ENCODE data around the gene ACOX3.
"Not testable (repeated sequence)": the region's sequence is repeated elsewhere in the genome, so short reads cannot be mapped to it uniquely, and the experiment has no call there.

Gene ACOX3

DNA sequence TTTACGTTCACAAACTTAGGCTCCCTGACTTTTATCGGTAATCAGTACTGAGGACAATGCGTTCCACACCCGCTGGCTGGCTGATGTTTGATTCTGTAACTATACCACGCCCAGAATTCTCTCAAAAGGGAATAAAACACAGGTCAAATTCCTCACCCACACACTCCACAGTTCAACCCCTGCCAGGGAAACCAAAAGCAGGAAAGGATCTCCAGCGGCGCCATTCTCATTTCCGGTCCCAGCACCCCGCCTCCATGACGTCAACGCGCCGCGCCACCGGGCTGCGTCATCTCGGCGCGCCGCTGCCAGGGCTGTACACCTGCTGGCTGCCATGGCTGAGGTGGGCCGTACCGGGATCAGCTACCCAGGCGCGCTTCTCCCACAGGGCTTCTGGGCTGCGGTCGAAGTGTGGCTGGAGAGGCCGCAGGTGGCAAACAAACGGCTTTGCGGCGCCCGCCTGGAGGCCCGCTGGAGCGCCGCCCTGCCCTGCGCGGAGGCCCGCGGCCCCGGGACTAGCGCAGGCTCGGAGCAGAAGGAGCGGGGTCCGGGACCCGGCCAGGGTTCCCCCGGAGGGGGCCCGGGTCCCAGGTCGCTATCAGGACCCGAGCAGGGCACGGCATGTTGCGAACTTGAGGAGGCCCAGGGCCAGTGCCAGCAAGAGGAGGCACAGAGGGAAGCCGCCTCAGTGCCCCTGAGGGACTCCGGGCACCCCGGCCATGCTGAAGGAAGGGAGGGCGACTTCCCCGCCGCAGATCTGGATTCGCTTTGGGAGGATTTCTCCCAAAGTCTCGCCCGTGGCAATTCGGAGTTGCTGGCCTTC, at the start of gene ACOX3, which contains the start of gene TRMT44:
TSS of gene ACOX3 (minus strand) at position 232 of the 820 bp plus-strand sequence. CDS start 24,202 bp downstream, outside the sequence.
TSS of gene TRMT44 (plus strand) at position 286 of the 820 bp plus-strand sequence. CDS start at position 332, 46 bp downstream.
- peak; percentile 86 for DNase-seq

DNA sequence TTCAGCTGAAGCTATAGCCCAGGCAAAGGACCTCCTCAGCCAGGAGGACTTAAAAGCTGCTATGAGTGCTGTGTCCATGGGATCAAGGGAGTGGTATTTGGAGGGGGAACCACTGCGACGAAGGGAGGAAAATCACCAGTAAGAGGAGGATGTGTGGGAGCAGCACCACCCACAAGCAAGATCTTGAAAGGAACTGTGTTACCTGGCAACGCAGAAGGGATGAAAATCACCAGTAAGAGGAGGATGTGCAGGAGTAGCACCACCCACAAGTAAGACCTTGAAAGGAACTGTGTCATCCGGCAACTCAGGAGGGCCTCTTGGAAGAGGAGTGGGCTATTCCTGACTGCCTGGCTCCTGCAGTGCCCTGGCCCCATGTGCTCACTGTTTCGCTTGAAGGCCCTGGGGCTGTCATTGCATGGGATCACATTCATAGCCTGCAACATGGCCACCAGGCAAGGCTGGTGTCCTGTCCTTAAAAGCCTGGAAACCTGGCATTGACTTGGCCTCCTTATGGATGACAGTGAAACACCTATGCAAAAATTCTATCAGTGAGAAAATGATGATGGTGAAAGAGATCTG, 48.4 kb upstream of the ACOX3 start:
- DNase-seq: no peak

DNA sequence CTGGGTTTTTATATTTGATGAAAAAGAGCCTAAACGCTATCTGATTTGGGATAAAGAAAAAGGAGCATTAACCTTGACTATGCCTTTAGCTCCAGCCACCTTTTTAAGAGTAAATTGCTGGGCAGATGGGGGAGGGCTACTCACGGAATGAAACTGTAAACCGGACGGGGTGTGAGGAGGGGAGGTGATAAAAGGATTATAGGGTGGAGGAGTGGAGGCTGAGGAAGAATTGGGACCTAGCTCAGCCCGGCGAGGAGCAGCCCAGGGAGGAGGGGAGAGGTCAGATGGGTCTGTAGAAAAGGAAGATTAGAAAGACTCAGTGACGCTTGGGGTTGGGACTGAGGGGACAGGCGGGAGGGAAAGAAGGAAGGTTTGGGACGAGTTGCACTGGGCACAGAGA, 46.1 kb upstream of the ACOX3 start:
- DNase-seq: not testable (repeated sequence)

DNA sequence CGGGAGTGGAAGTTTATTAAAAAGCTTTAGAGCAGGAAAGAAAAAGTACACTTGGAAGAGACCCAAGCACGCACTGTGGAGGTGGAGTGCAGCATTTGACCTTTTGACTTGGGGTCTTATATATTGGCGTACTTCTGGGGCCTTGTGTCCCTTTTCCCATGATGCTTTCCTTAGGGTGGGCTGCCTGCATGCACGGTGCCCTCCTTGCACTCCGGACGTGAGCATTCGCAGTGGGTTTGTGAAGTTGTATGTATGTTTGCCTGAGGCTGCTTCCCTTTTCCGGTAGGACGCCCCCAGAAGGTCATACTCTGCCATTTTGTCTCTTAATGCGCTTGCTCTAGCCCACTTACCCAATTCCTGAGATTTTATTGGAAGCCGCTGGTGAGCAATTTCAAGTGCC, 39.7 kb upstream of the ACOX3 start:
- DNase-seq: no peak

DNA sequence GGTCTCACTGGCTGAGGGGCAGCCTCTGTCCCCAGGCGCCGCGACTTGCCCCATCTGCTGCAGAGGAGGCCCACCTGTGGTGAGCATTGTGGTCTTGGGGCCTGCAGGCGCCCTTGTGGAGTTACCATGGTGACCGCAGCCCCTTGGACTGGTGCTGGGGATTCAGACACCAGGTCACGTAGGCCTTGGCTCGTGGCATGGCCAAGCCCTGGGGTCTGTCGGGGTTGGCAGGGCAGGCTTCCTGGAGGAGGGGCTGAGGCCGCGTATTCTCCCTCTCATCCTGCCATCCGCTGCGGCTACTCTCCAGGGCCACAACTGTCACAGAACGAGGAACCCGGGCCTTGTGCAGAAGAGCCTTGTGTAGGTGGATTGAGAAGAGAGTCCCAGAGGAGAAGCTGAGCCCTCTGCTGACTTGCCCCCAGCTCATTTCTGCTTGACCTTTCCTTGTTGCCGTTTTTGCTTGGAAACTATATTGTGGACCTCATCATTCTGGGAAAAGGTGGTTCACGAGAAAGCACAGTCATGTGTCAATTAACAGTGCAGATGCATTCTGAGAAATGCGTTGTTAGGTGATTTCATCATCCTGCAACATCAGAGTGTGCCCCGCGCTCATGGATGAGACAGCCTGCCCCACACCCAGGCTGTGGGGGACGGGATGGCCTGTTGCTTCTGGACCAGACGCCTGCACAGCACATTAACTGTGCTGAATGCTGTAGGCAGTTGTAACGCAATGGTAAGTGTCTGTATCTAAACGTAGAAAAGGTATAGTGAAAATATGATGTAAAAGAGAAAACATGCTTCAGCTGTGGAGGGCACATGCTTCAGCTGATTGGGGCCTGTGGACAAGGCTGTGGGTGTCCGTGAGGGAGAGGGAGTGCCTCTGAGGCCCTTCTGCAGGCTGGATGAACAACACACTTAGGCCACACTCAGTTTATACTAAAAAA, 38.5 kb upstream of the ACOX3 start:
- no peak for DNase-seq

DNA sequence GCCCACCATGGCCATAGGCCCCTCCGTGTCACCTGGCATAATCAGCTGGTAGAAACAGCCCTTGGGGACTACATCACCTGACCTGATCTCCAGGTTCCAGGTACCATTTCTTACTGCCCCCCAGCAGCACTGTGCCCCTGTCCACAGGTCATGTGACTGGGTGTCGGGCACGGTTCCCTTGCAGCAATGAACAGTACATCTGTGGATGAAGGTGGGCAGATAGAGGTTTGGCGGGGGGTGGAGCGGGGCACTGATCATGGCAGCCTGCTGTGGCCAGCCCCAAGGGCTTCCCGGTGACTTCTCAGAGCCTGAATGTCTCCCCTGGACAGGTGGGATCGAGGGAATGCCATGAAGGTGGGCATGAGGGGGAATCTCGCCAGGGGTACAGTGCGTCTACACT, 37.8 kb upstream of the ACOX3 start:
- DNase-seq: no peak

DNA sequence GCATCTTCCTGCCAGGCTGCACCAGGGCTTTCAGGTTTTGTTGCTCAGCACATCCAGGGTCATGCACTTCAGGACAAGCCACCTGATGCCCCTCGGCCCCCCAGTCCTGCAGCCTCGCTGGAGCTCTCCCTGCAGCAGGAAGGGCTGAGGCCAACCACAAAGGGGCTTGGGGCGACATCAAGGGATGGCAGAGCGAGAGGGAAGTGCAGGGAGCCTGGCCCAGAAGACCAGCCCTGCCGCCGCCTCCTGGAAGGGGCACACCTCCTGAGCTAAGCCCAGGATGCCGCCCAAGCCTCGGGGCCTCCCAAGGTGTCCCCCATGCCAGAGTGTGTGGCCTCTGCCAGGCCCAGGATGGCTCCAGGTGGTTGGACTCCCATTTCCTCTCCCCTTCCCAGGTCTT, 37.2 kb upstream of the ACOX3 start:
- DNase-seq: no peak

DNA sequence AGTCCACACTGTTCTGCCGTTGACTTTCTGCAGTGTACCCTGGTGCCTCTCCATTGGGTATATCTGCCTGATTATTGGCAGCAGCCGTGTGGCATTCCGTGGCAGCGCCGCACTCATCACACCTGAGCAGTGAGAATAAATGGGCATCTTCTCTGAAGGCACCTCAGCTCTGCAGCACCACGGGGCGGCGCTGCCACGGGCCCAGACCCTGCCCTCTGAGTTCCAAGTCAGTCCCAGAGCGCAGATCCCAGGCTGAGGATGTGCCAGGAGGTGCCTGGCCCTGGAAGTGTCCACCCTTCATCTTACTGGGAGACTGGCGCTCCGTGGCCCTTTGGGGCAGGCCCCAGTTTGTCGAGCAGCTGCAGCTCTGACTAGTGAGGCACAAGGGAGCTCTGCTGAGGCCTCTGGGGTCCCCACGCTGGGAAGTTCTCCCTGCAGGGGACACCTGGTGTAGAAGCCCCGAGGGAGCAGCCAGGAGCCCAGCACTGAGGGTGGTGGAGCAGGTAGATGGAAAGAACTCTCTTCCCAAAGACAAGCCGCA, 36.6 kb upstream of the ACOX3 start:
- no peak for DNase-seq

DNA sequence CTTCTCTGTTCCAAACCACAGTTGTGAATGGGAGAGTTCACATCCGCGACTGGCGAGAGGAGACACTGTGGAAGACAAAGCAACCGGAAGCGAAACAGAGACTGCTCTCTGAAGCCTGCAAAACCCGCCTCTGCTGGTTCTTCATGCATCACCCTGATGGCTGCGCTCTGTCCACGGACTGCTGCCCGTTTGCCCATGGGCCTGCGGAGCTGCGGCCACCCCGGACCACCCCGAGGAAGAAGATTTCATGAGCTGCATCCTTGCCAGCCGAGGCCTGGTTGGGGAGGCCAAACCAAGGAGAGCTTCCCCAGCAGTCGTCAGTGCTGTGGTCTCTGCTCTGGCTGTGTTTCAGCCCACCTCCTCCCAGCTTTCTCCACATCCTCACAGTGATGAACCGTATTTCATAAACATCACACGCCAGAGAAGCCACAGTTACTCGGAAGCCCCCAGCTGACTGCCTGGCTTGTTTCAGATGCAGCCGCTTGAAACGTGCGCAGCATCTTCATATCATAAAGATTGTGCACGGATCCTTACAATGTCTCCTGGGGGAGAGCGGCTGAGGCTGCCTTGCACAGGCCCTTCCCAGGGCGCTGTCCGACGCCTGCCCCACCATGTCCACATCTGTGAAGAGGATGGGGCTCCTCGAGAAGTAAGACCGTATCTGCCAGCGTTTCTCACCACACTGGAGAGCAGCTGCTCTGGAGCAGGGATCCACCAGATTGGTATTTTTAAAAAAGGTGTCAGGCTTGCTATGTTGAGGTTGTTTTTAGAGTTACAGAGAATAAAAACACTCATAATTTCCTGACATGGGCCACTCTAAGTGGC, 35.4 kb upstream of the ACOX3 start:
- DNase-seq: no peak

DNA sequence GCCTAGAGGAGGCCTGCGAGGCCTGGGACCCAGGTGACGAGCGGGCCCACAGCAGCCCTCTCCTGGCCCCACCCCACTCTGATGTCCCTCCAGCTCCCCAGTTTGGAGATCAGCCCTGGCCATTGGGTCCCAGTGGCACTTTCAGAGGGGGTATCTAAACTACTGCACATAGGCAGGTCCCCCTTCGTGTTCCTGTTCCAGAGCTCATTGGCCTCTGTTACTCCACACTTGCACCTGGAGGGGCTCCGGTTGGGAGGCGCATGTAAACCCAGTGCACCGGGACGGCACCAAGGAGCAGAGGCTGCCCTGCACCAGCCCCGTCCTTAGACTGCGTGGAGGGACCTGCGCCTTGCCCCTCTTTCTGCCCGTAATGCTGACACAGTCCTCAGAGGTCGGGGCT, 34.3 kb upstream of the ACOX3 start:
- DNase-seq: no peak

DNA sequence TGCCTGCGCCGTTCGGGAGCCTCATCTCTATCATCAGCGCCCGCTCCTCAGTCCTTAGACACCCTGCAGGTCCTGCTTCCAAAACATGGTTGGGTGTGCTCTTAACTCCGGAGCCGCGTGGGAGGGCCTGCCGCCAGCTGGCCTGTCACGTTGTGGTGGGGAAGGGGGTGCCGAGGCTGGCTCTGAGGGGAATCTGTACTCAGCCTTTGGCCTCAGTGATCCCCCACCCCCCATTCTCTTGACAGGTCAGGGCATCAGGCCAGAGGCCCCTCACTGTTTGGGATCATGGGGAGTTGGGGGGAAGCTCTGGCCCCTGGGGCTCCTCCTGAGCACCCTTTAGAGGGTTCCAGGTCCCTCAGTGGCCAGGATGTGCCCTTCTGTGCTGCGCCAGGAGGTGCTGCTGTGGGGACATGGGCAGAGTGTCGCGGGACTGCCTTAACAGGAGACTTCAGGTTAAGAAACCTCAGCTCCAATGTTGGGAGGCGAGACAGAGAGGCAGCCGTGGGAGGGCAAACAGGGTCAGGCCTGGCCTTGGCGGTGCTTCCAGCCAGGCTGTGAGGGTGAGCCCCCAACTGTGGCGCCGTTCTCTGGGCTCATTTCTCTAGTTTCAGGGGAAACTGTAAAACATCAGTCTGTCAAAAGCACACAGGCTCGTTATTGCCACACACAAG, 33.5 kb upstream of the ACOX3 start:
- no peak for DNase-seq

DNA sequence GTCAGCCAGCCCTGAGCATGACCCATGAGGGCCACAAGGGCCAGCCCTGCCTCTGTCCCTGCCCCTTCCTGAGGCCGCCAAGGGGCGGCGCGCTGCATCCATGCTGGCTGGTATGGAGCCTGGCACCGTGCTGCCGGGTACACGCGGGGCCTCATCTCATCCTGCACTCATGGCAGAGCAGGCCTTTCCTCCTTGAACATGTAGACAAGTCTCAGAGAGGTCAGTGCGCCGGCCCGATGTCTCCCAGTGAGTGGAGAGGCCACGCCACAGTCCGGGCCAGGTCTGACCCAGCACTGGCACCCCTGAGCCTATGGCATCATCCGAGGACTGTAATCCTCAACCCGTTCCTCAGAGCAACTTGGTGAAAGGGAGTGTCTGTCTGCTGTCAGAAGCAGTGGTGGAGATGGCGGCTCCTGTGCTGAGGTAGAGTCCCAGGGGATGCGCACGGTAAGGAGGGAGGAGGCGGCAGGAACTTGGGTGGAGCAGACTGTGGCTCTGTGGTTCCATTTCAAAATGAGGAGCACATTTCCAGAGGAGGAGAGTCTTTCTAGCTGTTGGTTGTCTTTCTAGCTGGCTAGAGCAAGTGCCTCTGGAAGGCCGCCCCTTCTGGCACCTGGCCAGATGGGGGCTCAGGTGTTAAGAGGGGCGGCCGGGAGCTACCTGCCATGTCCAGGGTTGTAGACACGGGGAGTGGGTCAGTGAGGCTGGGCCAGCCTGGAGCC, 32.8 kb upstream of the ACOX3 start:
- no peak for DNase-seq

DNA sequence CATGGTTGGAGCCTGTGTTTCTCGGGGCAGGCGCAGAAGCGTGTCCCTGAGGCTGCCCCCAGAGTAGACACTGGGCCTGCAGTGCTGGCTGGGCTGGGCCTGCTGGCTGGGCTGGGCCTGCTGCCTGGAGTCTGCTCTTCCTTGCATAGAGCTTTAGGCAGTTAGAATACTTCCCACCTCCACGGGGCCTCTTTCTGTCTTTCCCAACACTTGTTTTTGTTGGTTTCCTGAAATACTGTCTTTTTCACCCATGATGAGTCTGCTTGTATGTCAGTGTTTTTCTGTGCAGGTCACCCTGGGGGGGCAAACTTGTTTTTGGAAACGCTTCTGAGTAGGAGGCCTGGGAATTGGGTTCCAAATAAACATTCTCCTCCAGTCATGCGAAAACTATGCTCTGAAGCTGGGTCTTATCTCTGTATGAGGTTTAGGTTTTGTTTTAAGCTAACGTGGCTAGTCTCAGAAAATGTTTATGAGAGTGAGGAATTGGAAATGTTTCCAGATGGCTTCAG, 32.2 kb upstream of the ACOX3 start:
- no peak for DNase-seq

DNA sequence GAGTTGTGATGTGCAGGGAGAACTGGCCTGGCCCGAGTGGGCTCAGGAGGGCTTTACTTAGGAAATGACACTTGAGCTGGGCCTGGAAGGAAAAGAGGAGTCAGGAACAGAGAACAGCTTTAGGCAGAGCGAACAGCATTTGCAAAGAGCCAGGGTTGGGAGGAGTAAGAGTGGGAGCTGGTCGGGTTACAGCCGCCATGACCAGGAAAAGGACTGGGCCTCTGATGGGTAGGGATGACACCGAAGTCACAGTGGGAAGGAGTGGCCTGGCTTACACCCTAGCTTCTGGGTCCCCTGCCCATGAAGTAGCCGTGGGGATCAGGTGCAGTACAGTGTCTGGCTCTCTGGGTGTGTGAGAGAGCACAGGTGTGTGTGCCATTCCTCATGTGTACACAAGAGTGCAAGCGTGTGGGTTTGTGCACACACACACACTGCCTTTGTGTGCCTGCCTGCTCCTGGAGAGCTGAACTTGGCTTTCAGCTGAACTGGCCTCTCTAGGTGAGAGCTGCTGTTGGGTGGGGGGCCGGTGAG, 31.7 kb upstream of the ACOX3 start:
- DNase-seq: no peak

DNA sequence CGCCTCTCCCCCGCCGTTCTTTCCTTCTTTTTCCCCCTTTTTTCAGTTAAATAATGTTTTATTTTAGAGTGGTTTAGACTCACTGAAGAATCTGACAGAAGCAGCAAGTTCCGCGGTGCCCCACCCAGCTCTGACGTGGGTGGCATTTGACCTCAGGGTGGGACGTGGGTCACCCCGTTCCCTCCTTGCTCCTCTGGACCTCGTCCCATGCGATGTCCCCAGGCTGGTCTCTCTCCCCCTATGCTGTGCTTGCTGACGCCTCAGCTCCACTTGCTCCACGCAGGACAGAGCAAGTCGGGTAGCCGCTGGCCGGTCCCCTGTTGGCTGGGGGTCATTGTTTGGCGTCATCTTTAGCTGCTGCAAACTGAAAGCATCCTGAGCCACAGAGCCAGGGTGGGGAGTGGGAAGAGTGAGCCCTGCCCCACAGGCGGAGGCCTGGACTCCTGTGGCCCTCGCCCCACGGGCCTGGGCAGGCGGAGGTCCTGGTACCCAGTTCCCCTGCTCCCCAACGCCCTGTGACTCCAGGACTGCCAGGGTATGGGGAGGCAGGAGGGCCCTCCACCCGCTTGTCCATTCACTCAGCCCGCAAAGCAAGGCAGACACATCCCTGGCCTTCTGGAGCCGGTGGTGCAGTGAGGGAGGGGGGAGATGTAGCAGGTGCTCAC, 30.8 kb upstream of the ACOX3 start:
- no peak for DNase-seq

DNA sequence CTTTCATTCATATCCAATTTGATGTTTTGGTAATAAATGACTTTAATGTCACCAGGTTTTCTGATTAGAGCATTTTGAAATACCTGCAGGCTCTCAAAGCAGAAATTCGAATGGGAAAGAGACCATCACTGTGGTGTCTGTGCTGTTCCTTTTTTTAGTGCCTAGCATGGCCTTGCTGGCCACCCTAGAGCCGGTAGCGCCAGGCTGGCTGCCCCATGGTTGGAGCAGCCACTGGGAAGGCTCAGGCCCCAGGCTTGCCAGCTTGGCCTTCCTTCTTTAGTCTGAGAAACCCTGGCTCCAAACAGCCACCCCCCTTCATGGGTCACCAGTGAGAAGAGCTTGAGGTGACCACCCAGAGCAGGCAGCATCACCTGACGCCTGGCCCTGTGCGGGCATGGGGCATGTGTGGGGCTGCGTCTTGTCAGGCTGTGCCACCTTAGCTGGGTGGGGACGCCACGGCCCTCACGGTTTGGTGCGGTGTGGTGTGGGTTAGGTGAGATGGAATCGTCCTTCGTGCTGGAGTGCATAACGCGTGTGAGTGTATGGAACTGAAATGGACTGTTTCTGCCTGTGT, 30.0 kb upstream of the ACOX3 start:
- DNase-seq: no peak

DNA sequence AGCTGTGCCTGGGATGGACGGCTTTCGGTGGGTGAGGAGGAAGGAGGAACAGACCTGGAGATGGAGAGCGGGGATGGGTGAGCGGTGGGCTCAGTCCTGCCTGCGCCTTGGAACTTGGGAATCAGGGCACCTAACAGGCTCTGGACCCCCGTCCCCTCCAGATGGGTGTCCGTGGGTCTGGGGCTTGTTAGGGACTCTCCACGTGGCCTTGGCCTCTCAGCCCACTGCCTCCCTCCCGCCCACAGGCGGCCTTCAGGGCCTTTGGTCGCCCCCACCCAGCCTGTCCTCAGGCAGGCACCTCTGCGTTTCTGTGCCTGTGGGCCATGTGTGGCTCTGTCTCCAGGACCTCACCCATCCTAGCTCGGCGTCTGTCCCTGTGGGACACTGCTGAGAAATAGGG, 29.0 kb upstream of the ACOX3 start:
- no peak for DNase-seq

DNA sequence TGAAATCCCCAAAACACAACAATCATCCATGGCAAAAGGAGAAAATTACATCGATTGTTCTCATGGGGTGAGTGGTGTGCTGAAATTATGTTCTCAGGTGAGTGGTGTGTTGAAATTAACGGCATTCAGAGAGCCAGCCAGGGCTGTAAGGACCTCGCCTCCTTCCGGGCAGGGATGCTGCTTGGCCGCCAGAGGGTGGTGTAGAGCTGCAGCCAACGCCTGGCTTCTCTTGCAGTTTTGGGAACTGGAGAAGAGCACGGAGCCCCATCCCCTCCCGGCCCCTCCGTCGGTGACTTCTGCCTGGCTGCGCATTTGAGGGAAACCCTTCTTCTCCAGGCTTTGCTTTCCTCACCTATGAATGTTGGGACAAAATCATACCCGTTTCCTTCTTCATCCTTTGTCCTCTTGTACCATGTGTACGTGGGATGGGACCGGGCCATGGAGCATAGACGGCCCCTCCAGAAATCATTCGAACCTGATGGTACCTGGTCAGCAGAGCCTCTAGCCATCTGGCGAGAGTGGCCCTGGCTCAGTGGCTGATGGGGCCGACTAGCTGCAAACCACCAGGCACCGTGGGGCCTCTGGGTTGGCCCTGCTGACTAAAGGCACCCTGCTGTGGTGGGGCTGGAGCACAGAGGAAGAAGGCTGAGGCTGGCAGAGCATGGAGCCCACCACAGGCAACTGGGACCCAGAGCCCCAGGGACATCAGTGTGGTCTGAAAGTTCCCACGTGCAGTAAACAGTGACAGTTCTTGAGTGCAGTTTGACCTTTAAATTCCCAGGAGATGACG, 28.4 kb upstream of the ACOX3 start:
- DNase-seq: peak; percentile 34

DNA sequence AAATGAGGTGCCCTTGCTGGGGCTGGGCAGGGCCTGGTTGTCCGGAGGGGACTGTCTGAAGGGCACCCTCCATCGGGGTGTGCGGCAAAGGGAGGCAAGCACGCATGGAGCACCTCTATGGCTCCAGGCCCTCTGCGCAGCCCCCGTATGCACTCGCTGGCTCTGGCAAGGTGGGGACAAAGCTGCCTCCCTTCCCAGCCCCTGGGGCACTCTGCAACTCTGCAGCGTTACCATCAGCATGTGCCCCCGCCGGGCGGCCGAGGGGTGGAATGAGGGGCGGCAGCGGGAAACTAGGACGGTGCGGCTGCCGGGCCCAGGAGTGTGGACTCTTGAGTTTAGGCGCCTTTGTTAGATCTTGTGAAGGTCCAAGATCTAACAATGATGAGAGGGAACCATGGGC, 26.5 kb upstream of the ACOX3 start:
- no peak for DNase-seq

Data from stimulated activated naive CD4-positive, alpha-beta T cell treated with Interleukin-2 at 50 U/mL for 16 hours (primary cell).